ENCODE data around the gene ALOX5AP. TPM values are rescaled to one million over a fixed set of nuclear protein-coding genes. Genes with fewer than 3 reads are reported as not detected.

Gene ALOX5AP
- total and polyA plus RNA-seq, 2 experiments from 2014 or later = 3.3 to 17.2 TPM

DNA sequence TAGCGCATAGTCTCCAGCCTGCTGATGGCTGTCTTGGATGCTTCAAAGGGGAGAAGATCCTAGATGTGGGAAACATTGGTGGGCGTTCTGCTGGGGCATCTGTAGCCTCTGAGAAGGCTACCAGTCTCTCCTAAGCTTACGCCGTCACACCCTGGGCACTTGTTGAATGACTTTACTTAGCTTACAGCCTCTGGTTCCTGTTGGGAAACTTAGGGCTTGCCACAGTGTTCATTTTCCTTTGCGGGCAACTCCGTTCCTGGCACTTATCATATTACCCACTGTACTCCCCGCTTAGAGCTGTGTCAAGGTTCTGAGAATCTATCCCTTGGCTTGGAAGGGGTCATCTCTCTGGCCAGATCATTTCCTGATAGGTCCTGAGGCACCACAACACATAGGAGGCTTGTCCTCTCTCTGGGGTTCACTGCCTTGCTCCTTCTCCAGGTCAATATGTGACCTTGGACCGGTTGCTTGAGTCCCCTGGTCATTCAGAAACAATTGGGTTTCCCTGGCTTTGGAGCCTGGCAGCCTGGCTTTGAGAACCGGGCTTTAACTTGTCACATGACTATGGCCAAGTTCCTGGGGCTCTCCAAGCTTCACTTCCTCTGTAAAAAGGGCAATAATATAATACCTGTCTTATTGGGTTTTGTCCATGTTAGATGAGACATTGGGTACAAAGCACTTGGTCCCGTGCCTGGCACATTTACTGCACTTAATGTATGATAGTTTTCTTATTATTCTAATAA lies 20.5 kb upstream of the ALOX5AP start:
- Histone ChIP-seq H3K9me3 (ENCODE audit: low read depth) (no peaks in the 10 kb centered on the region), H3K27me3 (no peaks in the 10 kb centered on the region), H3K36me3 (replicated peaks; ENCODE audit: insufficient read depth, low read depth) (no peaks in the 10 kb centered on the region), H3K4me2 (no peak overlapping the region), H3K9me2 (replicated peaks; ENCODE audit: insufficient read depth) (no peaks in the 10 kb centered on the region), H3K4me1 (ENCODE audit: insufficient read depth) (no peaks in the 10 kb centered on the region), H3K79me2 (no peaks in the 10 kb centered on the region), H4K20me1 (ENCODE audit: insufficient read depth, poor library complexity, severe bottlenecking) (no peaks in the 10 kb centered on the region), H3K27ac (no peak overlapping the region), H3K4me3 (no peak overlapping the region), H2AFZ (no peak overlapping the region)
- 98% methylated on average over 9 of the region's 10 CpGs for WGBS (ENCODE audit: low lambda C conversion rate, missing lambda C conversion rate)
- TF ChIP-seq EZH2 (IDR thresholded peaks at IDR 0.05; ENCODE audit: borderline replicate concordance) = no peak
- TF ChIP-seq, protein P1, sequence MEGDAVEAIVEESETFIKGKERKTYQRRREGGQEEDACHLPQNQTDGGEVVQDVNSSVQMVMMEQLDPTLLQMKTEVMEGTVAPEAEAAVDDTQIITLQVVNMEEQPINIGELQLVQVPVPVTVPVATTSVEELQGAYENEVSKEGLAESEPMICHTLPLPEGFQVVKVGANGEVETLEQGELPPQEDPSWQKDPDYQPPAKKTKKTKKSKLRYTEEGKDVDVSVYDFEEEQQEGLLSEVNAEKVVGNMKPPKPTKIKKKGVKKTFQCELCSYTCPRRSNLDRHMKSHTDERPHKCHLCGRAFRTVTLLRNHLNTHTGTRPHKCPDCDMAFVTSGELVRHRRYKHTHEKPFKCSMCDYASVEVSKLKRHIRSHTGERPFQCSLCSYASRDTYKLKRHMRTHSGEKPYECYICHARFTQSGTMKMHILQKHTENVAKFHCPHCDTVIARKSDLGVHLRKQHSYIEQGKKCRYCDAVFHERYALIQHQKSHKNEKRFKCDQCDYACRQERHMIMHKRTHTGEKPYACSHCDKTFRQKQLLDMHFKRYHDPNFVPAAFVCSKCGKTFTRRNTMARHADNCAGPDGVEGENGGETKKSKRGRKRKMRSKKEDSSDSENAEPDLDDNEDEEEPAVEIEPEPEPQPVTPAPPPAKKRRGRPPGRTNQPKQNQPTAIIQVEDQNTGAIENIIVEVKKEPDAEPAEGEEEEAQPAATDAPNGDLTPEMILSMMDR (IDR thresholded peaks at IDR 0.05; ENCODE audit: poor library complexity) = no peak
- no peak for TF ChIP-seq EZH2phosphoT487 (IDR thresholded peaks at IDR 0.05; ENCODE audit: low read depth, severe bottlenecking, unreplicated experiment)
- DNase-seq (ENCODE audit: low spot score) = no peak

- no peaks in the 10 kb centered on the region for H3K79me2 ChIP-seq
- H3K36me3 ChIP-seq (replicated peaks; ENCODE audit: insufficient read depth, low read depth) = no peaks in the 10 kb centered on the region
- no peak overlapping the region for H3K4me3 ChIP-seq
- H2AFZ ChIP-seq = no peak overlapping the region
- H3K9me2 ChIP-seq (replicated peaks; ENCODE audit: insufficient read depth) = no peaks in the 10 kb centered on the region
- TF ChIP-seq EZH2 (IDR thresholded peaks at IDR 0.05; ENCODE audit: borderline replicate concordance) (no peak), EZH2phosphoT487 (IDR thresholded peaks at IDR 0.05; ENCODE audit: low read depth, severe bottlenecking, unreplicated experiment) (no peak)
- TF ChIP-seq, protein P1 (IDR thresholded peaks at IDR 0.05; ENCODE audit: poor library complexity) = no peak
- no peaks in the 10 kb centered on the region for H3K9me3 ChIP-seq (ENCODE audit: low read depth)
- no peak overlapping the region for H3K4me2 ChIP-seq
- no peaks in the 10 kb centered on the region for H4K20me1 ChIP-seq (ENCODE audit: insufficient read depth, poor library complexity, severe bottlenecking)
- no peak overlapping the region for H3K27ac ChIP-seq
- no peak for DNase-seq (ENCODE audit: low spot score)
- H3K27me3 ChIP-seq = no peaks in the 10 kb centered on the region
- WGBS (ENCODE audit: low lambda C conversion rate, missing lambda C conversion rate) = 100% methylated on average over 4 of the region's 4 CpGs
- H3K4me1 ChIP-seq (ENCODE audit: insufficient read depth) = no peaks in the 10 kb centered on the region
These were observed 20.0 kb upstream of the ALOX5AP start for GRCh38 chr13:30715372-30715756.

DNA sequence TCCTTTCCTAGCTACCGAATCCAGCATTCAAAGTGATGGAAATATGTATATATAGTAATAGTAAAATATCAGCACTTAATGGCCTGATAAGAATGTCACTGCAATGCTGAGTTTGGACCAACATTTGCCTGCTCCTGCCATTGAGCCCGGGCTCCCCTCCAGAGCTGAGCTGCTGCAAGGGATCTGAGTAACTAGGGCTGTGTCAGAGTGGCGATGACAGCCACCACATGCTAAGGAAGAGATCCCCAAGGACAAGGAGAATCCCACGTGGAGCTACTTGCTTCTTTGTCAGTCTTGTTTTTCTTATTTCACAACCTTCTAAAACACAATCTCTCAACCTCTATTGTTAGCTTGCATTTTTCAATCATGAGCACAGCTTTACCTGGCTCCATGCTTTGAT lies 19.5 kb upstream of the ALOX5AP start:
- TF ChIP-seq EZH2 (IDR thresholded peaks at IDR 0.05; ENCODE audit: borderline replicate concordance) (no peak), EZH2phosphoT487 (IDR thresholded peaks at IDR 0.05; ENCODE audit: low read depth, severe bottlenecking, unreplicated experiment) (no peak)
- TF ChIP-seq, protein P1 (IDR thresholded peaks at IDR 0.05; ENCODE audit: poor library complexity) = no peak
- Histone ChIP-seq H3K4me3 (no peak overlapping the region), H4K20me1 (ENCODE audit: insufficient read depth, poor library complexity, severe bottlenecking) (no peaks in the 10 kb centered on the region), H2AFZ (no peak overlapping the region), H3K36me3 (replicated peaks; ENCODE audit: insufficient read depth, low read depth) (no peaks in the 10 kb centered on the region), H3K27me3 (no peaks in the 10 kb centered on the region), H3K9me3 (ENCODE audit: low read depth) (no peaks in the 10 kb centered on the region), H3K4me1 (ENCODE audit: insufficient read depth) (no peaks in the 10 kb centered on the region), H3K27ac (no peak overlapping the region), H3K4me2 (no peak overlapping the region), H3K79me2 (no peaks in the 10 kb centered on the region), H3K9me2 (replicated peaks; ENCODE audit: insufficient read depth) (no peaks in the 10 kb centered on the region)
- WGBS (ENCODE audit: low lambda C conversion rate, missing lambda C conversion rate) = 78% methylated on average over 4 of the region's 4 CpGs
- DNase-seq (ENCODE audit: low spot score) = no peak
